Choroid plexus epithelial cell (primary cell): ENCODE data around the gene RPS21.
"Not testable (repeated sequence)": the region's sequence is repeated elsewhere in the genome, so short reads cannot be mapped to it uniquely, and the experiment has no call there.

Experiments used
- DNase-seq: peaks from one replicate; pipeline ENCODE4 v3.0.0-alpha.2; 2010; ENCODE audit warnings: low read depth
- H3K4me3 ChIP-seq: 2 replicates; pipeline ENCODE4 v1.5.1; 2011; ENCODE audit warnings: low read depth, mild to moderate bottlenecking, control low read depth, low read length, moderate library complexity
- CTCF ChIP-seq: conservative IDR thresholded peaks from 2 replicates; pipeline ENCODE4 v1.5.1; 2011; ENCODE audit warnings: low read depth, mild to moderate bottlenecking, control low read depth, inconsistent platforms, low read length, moderate library complexity

Gene RPS21

GRCh38 chr20:62369815-62370114 lies 17.1 kb upstream of the RPS21 start:
- no peak for TF ChIP-seq CTCF
- no peak overlapping the region for H3K4me3 ChIP-seq
- no peak for DNase-seq

- TF ChIP-seq CTCF: no peak
- DNase-seq: no peak
- no peak overlapping the region for H3K4me3 ChIP-seq
Observed at GRCh38 chr20:62370115-62370806, 16.6 kb upstream of the RPS21 start.

GRCh38 chr20:62370807-62371587 lies 15.9 kb upstream of the RPS21 start:
- TF ChIP-seq CTCF: no peak
- H3K4me3 ChIP-seq: no peak overlapping the region
- DNase-seq: no peak

GRCh38 chr20:62371588-62372041 lies 15.3 kb upstream of the RPS21 start:
- DNase-seq: no peak
- no peak overlapping the region for H3K4me3 ChIP-seq
- no peak for TF ChIP-seq CTCF

GRCh38 chr20:62372042-62372993 lies 14.6 kb upstream of the RPS21 start:
- no peak for DNase-seq
- TF ChIP-seq CTCF: no peak
- no peak overlapping the region for H3K4me3 ChIP-seq

- DNase-seq, H3K4me3 ChIP-seq: not testable (repeated sequence)
Observed at GRCh38 chr20:62373631-62374179, 13.2 kb upstream of the RPS21 start.
